ENCODE data around the gene NECAB2.
"Not testable (repeated sequence)": the region's sequence is repeated elsewhere in the genome, so short reads cannot be mapped to it uniquely, and the experiment has no call there.

NECAB2 gene

DNA sequence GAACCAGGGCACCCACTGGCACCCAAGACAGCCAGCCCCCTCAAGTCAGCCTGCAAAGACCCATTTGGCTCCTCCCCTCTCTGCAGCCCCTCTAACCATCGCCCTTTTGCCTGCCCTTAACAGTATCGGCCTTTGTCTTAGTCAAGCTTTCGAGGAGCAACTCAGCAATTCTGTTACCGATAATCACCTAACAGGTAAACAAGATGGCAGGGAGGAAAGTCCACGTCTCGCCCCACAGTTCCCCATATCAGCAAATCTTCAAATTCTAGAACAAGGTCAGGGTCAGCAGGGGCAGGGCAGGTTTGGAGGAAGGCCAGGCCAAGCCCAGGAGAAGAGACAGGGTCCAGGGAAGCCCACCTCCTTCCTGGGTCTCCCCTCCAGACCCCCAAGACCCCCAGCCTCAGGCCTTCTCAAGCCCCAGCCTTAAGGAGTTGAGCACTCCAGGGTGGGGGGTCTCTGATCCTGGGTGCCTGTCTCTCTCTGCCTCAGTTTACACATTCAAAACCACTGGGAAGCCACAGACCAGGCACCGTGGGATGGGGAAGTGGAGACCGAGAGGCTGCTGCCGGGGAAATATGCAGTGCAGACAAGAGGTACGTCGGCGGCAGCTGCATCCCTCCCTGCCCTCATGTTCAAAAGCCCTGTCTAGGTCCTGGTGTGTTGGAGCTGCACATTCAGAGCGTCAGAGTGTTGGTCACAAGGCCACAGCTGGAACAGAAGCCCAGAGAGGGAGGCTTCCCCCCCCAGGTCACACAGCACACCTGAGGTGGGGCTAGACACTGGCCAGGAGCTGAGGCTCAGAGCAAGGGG is 18.9 kb upstream of the NECAB2 start:
- no peak for DNase-seq (ENCODE audit: low read depth)
- TF ChIP-seq CTCF (IDR thresholded peaks at IDR 0.05; ENCODE audit: low read depth, low read length, missing control alignments): no peak
- H3K4me3 ChIP-seq (ENCODE audit: low read depth, low read length): no peak overlapping the region

GRCh38 chr16:83949724-83950001 is 18.4 kb upstream of the NECAB2 start:
- DNase-seq (ENCODE audit: low read depth): no peak
- no peak overlapping the region for H3K4me3 ChIP-seq (ENCODE audit: low read depth, low read length)
- no peak for TF ChIP-seq CTCF (IDR thresholded peaks at IDR 0.05; ENCODE audit: low read depth, low read length, missing control alignments)

- DNase-seq (ENCODE audit: low read depth): not testable (repeated sequence)
These were observed 17.1 kb upstream of the NECAB2 start for GRCh38 chr16:83950862-83951399.

GRCh38 chr16:83951544-83951943 is 16.5 kb upstream of the NECAB2 start:
- TF ChIP-seq CTCF (IDR thresholded peaks at IDR 0.05; ENCODE audit: low read depth, low read length, missing control alignments): no peak
- no peak overlapping the region for H3K4me3 ChIP-seq (ENCODE audit: low read depth, low read length)
- DNase-seq (ENCODE audit: low read depth): no peak

More at GRCh38 chr16:83950862-83951399, 17.1 kb upstream of the NECAB2 start:
- H3K4me3 ChIP-seq (ENCODE audit: low read depth, low read length): not testable (repeated sequence)

DNA sequence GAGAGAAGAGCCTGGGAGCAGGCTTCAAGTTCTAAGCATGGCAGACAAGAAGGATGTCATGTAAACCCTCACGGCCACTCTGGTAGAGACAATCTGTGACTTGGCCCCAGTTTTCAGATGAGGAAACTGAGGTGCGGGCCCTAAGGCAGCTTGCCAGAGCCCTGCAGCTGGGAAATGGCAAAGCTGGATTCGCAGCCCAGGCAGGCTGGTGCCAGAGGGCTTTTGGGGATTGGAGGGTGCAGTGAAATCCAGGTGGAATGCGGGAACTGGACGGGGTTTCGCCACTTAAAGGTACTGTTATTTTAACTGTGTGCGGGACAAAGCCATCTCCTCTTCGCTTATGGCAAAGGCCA is 15.5 kb upstream of the NECAB2 start:
- no peak for TF ChIP-seq CTCF (IDR thresholded peaks at IDR 0.05; ENCODE audit: low read depth, low read length, missing control alignments)
- no peak overlapping the region for H3K4me3 ChIP-seq (ENCODE audit: low read depth, low read length)
- no peak for DNase-seq (ENCODE audit: low read depth)

- peak; percentile 44 for DNase-seq (ENCODE audit: low read depth)
- no peak for TF ChIP-seq CTCF (IDR thresholded peaks at IDR 0.05; ENCODE audit: low read depth, low read length, missing control alignments)
- H3K4me3 ChIP-seq (ENCODE audit: low read depth, low read length): peak within 1 kb of the TSS; percentile 57
These were observed 14.9 kb upstream of the NECAB2 start, which contains the start of gene OSGIN1 for GRCh38 chr16:83952940-83953795. OSGIN1 (plus strand) TSS chr16:83953240; CDS start chr16:83957672, 4,432 bp downstream.

GRCh38 chr16:83953796-83954576 is 14.1 kb upstream of the NECAB2 start:
- peak; percentile 24 for DNase-seq (ENCODE audit: low read depth)
- TF ChIP-seq CTCF (IDR thresholded peaks at IDR 0.05; ENCODE audit: low read depth, low read length, missing control alignments): peak; percentile 81
- H3K4me3 ChIP-seq (ENCODE audit: low read depth, low read length): peak overlapping the region; percentile 57
